OCI-LY7 (cell line): ENCODE measurements around the gene TADA2B. TPM values are rescaled to one million over a fixed set of nuclear protein-coding genes. Genes with fewer than 3 reads are reported as not detected.

Source experiments
- BruUV-seq: library from RNA; stranded (reverse); fragments of 400-500 nt; replicated peaks from 2 replicates; lab custom pipeline; 2021; lab: Mats Ljungman, UMichigan
- CTCF ChIA-PET: fragments of 300-600 bp; sonication (Branson Sonifier 250); formaldehyde crosslinking; loops from one replicate; lab custom pipeline; 2022; ENCODE audit warnings: antibody characterized with exemption; ENCODE audit not compliant: unreplicated experiment; lab: Charles Lee
- POLR2A ChIA-PET: fragments of 300-600 bp; sonication (Branson Sonifier 250); formaldehyde crosslinking; loops from one replicate; lab custom pipeline; 2022; ENCODE audit warnings: antibody characterized with exemption; lab: Charles Lee
- DNase-seq: peaks from one replicate; pipeline ENCODE4 v3.0.0-alpha.2; 2015; ENCODE audit warnings: low spot score
- H2AFZ ChIP-seq: fragments of 200-600 bp; sonication (generic), shearing (Covaris generic); 2 replicates; pipeline ENCODE4 v1.6.1; 2014; ENCODE audit warnings: mild to moderate bottlenecking, antibody characterized with exemption, low read length, moderate library complexity
- H3K27ac ChIP-seq: fragments of 200-600 bp; sonication (generic); 2 replicates; pipeline ENCODE4 v1.5.1; 2014; ENCODE audit warnings: mixed run types, low read depth, mild to moderate bottlenecking, moderate library complexity, low read length, inconsistent platforms; ENCODE audit not compliant: poor library complexity, severe bottlenecking
- H3K36me3 ChIP-seq: fragments of 200-600 bp; sonication (generic); 2 replicates; pipeline ENCODE4 v1.6.1; 2014; ENCODE audit warnings: mild to moderate bottlenecking, antibody characterized with exemption, low read length, moderate library complexity, mixed read lengths; ENCODE audit not compliant: insufficient read depth
- H3K4me1 ChIP-seq: fragments of 200-600 bp; sonication (generic); 2 replicates; pipeline ENCODE4 v1.5.1; 2014; ENCODE audit warnings: mild to moderate bottlenecking, low read length; ENCODE audit not compliant: insufficient read depth, poor library complexity, severe bottlenecking
- H3K4me2 ChIP-seq: fragments of 200-600 bp; sonication (generic); 2 replicates; pipeline ENCODE4 v1.6.1; 2014; ENCODE audit warnings: mild to moderate bottlenecking, low read length
- H3K4me3 ChIP-seq: fragments of 200-600 bp; sonication (generic); 2 replicates; pipeline ENCODE4 v1.5.1; 2014; ENCODE audit warnings: mild to moderate bottlenecking, low read depth, low read length; ENCODE audit not compliant: poor library complexity, severe bottlenecking
- H3K79me2 ChIP-seq: fragments of 200-600 bp; sonication (generic); 2 replicates; pipeline ENCODE4 v1.6.1; 2016; ENCODE audit warnings: low read depth, mild to moderate bottlenecking, low read length, moderate library complexity, mixed read lengths; ENCODE audit not compliant: insufficient read depth
- H3K9me2 ChIP-seq: fragments of 200-600 bp; sonication (generic); 2 replicates; pipeline ENCODE4 v1.6.1; 2016; ENCODE audit warnings: mild to moderate bottlenecking, low read length, mixed read lengths; ENCODE audit not compliant: insufficient read depth
- H3K9me3 ChIP-seq: fragments of 200-600 bp; sonication (generic); 2 replicates; pipeline ENCODE4 v1.6.1; 2014; ENCODE audit warnings: mild to moderate bottlenecking, mixed run types, low read length, mixed read lengths
- H4K20me1 ChIP-seq: fragments of 200-600 bp; sonication (generic); 2 replicates; pipeline ENCODE4 v1.6.1; 2014; ENCODE audit warnings: mild to moderate bottlenecking, antibody characterized with exemption, low read length, moderate library complexity, mixed read lengths; ENCODE audit not compliant: insufficient read depth
- EZH2phosphoT487 ChIP-seq: fragments of 200-600 bp; sonication (generic); IDR thresholded peaks from 2 replicates; pipeline ENCODE4 v1.6.1; 2018; ENCODE audit warnings: low read depth, borderline replicate concordance, mild to moderate bottlenecking, mixed run types, antibody characterized with exemption, low read length, moderate library complexity, mixed read lengths
- intact Hi-C: fragments of 100-400 bp; cut with micrococcal nuclease; formaldehyde crosslinking; loops from one replicate; pipeline ENCODE4 v1.10.0; 2022; ENCODE audit not compliant: unreplicated experiment
- total RNA-seq, 2 experiments: library from RNA; depleted of rRNA in 1 of 2; stranded (reverse); fragments of >200 nt in 1 of 2; shearing (Covaris generic) in 1 of 2; gene quantifications; 2 replicates each; pipeline ENCODE4 v1.2.3, GENCODE V29; 2014 to 2022
- TF ChIP-seq, protein P1 (sequence below): fragments of 200-600 bp; sonication (generic); conservative IDR thresholded peaks from 2 replicates; pipeline ENCODE4 v1.5.1; 2014; ENCODE audit warnings: mild to moderate bottlenecking, antibody characterized with exemption, low read length, moderate library complexity, mixed read lengths

Gene TADA2B
- total RNA-seq, 2 experiments from 2014 or later = 9.9 to 20.2 TPM

DNA sequence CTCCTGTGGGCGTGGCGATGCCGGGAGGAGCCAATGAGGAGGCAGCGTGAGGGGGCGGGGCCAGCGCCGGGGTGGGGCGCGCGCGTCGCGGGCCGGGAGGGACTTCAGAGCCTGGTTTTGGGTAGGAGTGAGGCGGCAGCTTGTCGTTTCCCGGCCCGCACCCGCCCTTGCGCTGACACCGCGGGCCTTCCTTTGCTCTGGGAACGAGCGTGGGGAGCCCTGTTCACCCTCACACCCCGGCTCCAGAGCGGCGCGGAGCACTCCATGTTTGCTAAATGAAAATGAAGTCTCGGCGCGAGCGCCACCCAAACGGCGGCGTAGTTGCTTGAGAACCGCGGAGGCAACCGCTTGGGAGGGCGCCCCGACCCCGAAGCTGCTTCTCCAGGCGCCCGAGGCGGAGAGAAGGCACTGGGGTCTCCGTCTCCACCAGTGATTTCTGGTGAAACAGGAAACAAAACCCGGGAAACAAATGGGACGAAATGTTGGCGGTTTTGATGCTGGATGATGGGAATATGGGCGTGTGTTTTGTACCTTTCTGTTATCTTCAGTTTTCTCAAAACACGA is 25.2 kb downstream of the TADA2B start:
- Histone ChIP-seq H3K36me3 (peaks cover 28% of the 10 kb centered on the region), H3K4me1 (peaks cover 27% of the 10 kb centered on the region), H3K4me2 (peak overlapping the region; percentile 70), H3K27ac (peak overlapping the region; percentile 50), H2AFZ (peak overlapping the region; percentile 68), H3K4me3 (peak overlapping the region; percentile 94), H3K79me2 (peaks cover 39% of the 10 kb centered on the region), H4K20me1 (peaks cover 12% of the 10 kb centered on the region; the same call in 1 of the 2 replicates), H3K9me2 (no peaks in the 10 kb centered on the region), H3K9me3 (no peaks in the 10 kb centered on the region)
- ChIA-PET POLR2A (interaction anchor here (0.7 to 2.4 kb wide), 14 partner anchors 10 to 351 kb away, joined by 3 to 8 read pairs (median 4); partner anchors contain the start of genes TADA2B and TBC1D14), CTCF (interaction anchor here (0.5 to 1.3 kb wide), 4 partner anchors 14 to 930 kb away, joined by 3 to 7 read pairs (median 4); no protein-coding TSS in a partner anchor)
- intact Hi-C loops = loop anchor here (1.0 to 2.0 kb wide), 6 partner anchors 81 to 394 kb away; partner anchors contain the start of genes BLOC1S4, KIAA0232 and TBC1D14
- no peak for DNase-seq
- BruUV-seq = TSS peak; percentile 87
- TF ChIP-seq, protein P1, sequence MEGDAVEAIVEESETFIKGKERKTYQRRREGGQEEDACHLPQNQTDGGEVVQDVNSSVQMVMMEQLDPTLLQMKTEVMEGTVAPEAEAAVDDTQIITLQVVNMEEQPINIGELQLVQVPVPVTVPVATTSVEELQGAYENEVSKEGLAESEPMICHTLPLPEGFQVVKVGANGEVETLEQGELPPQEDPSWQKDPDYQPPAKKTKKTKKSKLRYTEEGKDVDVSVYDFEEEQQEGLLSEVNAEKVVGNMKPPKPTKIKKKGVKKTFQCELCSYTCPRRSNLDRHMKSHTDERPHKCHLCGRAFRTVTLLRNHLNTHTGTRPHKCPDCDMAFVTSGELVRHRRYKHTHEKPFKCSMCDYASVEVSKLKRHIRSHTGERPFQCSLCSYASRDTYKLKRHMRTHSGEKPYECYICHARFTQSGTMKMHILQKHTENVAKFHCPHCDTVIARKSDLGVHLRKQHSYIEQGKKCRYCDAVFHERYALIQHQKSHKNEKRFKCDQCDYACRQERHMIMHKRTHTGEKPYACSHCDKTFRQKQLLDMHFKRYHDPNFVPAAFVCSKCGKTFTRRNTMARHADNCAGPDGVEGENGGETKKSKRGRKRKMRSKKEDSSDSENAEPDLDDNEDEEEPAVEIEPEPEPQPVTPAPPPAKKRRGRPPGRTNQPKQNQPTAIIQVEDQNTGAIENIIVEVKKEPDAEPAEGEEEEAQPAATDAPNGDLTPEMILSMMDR = peak; percentile 45; the same call in 1 of the 2 replicates
- TF ChIP-seq EZH2phosphoT487 = no peak

DNA sequence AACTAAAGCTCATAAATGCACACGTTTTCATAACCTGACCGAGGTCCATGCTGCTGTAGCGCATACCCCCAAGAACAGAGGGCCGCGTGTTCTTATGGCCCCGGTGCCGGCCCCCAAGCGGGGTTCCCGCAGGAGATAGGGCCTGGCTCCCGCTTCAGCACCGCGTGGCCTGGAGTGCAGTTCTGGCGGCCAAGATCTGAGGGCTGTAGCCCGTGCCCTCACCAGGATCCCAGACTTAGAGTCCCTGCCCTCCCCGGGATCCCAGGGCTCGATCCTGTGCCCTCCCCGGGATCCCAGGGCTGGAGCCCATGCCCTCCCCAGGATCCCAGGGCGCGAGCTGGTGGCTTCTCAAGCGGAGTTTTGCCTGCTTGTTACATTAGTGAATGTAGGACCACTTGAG is 25.7 kb downstream of the TADA2B start:
- Histone ChIP-seq H3K4me1 (peaks cover 27% of the 10 kb centered on the region), H3K9me3 (no peaks in the 10 kb centered on the region), H3K27ac (peak overlapping the region; percentile 50), H3K79me2 (peaks cover 39% of the 10 kb centered on the region), H2AFZ (peak overlapping the region; percentile 68), H3K4me2 (peak overlapping the region; percentile 70), H3K36me3 (peaks cover 23% of the 10 kb centered on the region), H3K4me3 (peak overlapping the region; percentile 94), H4K20me1 (peaks cover 12% of the 10 kb centered on the region; the same call in 1 of the 2 replicates), H3K9me2 (no peaks in the 10 kb centered on the region)
- BruUV-seq = no TSS peak
- POLR2A ChIA-PET = interaction anchor here (0.7 to 1.8 kb wide), 10 partner anchors 10 to 352 kb away, joined by 3 to 8 read pairs (median 4); no protein-coding TSS in a partner anchor
- DNase-seq = no peak
- TF ChIP-seq, protein P1 = no peak
- TF ChIP-seq EZH2phosphoT487 = no peak
- intact Hi-C loops = loop anchor here (1.0 to 2.0 kb wide), 6 partner anchors 82 to 395 kb away; partner anchors contain the start of genes BLOC1S4, KIAA0232 and TBC1D14
- CTCF ChIA-PET = interaction anchor here (0.6 to 1.3 kb wide), 2 partner anchors 98 to 931 kb away, joined by 5 to 7 read pairs; no protein-coding TSS in a partner anchor
